K562 (cell line): ENCODE results near the gene PGP. TPM values are rescaled to one million over a fixed set of nuclear protein-coding genes. Genes with fewer than 3 reads are reported as not detected.

Source experiments
- ATF7 ChIP-seq: fragments of 450-650 bp; IDR thresholded peaks from 2 replicates; pipeline ENCODE4 v1.7.1; 2014; ENCODE audit warnings: mild to moderate bottlenecking, moderate library complexity
- CCNT2 ChIP-seq: IDR thresholded peaks from 2 replicates; pipeline ENCODE4 v1.6.1; 2011; ENCODE audit warnings: borderline replicate concordance, low read depth, mild to moderate bottlenecking, moderate library complexity, mixed read lengths, low read length; ENCODE audit not compliant: insufficient read length; ENCODE audit errors: extremely low read depth
- GTF2E2 ChIP-seq: fragments of 200-800 bp; sonication (Bioruptor generic); IDR thresholded peaks from 2 replicates; pipeline ENCODE4 v1.6.1; 2016; ENCODE audit warnings: missing genetic modification characterization, missing compliant biosample characterization
- HNRNPH1 ChIP-seq: fragments of 200-400 bp; formaldehyde crosslinking; optimal IDR thresholded peaks from 2 replicates; pipeline ENCODE3; 2017; ENCODE audit warnings: low read depth, mild to moderate bottlenecking, low read length, moderate library complexity
- RBM17 ChIP-seq: fragments of 200-400 bp; formaldehyde crosslinking; IDR thresholded peaks from 2 replicates; pipeline ENCODE4 v1.6.1; 2017; ENCODE audit warnings: low read depth, mild to moderate bottlenecking, low read length, borderline replicate concordance
- SMARCE1 ChIP-seq: fragments of 450-650 bp; IDR thresholded peaks from 2 replicates; pipeline ENCODE4 v1.7.1; 2016; ENCODE audit warnings: mild to moderate bottlenecking
- ZNF124 ChIP-seq: sonication (generic); formaldehyde crosslinking; IDR thresholded peaks from 2 replicates; pipeline ENCODE4 v1.8.1; 2022; ENCODE audit warnings: missing genetic modification reagents
- ZNF133 ChIP-seq: fragments of 250-450 bp; sonication (Bioruptor Pico); IDR thresholded peaks from 2 replicates; pipeline ENCODE4 v1.4.0; 2020; ENCODE audit warnings: mild to moderate bottlenecking
- ZNF41 ChIP-seq: fragments of 250-450 bp; sonication (Bioruptor Pico); conservative IDR thresholded peaks from 2 replicates; pipeline ENCODE4 v1.4.0; 2020; ENCODE audit warnings: mild to moderate bottlenecking
- ZNF668 ChIP-seq: fragments of 250-450 bp; sonication (Bioruptor Pico); IDR thresholded peaks from 2 replicates; pipeline ENCODE4 v1.8.0; 2022; ENCODE audit warnings: mild to moderate bottlenecking, inconsistent platforms
- polyA plus RNA-seq, 8 experiments: library from polyadenylated mRNA; depleted of rRNA in 4 of 8; stranded (reverse) in 5 of 8; unstranded in 3 of 8; fragments of >200 nt; fragmentation: Nextera tagmentation in 2 of 8; fragmentation: Illumina TruSeq in 1 of 8; extraction: Ambion mirVana in 2 of 8; extraction: Trizol in 1 of 8; gene quantifications; 2 replicates each; pipeline versions ENCODE4 v1.2.1 to v1.2.3, GENCODE V29; 2011 to 2014; ENCODE audit warnings: inconsistent platforms in 1 of 8, missing spikeins in 1 of 8
- total RNA-seq, 7 experiments: library from RNA; depleted of rRNA in 6 of 7; stranded (reverse); fragments of >200 nt in 6 of 7; fragmentation: Illumina TruSeq in 2 of 7; extraction: Trizol in 2 of 7; gene quantifications; 2 replicates each; pipeline versions ENCODE4 v1.2.1 to v1.2.3, GENCODE V29; 2011 to 2021; ENCODE audit warnings: low replicate concordance in 1 of 7
- TF ChIP-seq, protein P1 (sequence below): sonication (generic); formaldehyde crosslinking; IDR thresholded peaks from 2 replicates; pipeline ENCODE4 v1.8.0; 2022; ENCODE audit warnings: mild to moderate bottlenecking, missing genetic modification reagents
- TF ChIP-seq, protein P2 (sequence below): sonication (generic); formaldehyde crosslinking; IDR thresholded peaks from 2 replicates; pipeline ENCODE4 v1.8.0; 2023; ENCODE audit warnings: missing genetic modification reagents, mild to moderate bottlenecking, borderline replicate concordance
- TF ChIP-seq, protein P3 (sequence below): fragments of 450-650 bp; IDR thresholded peaks from 2 replicates; pipeline ENCODE4 v1.6.1; 2017; ENCODE audit warnings: mild to moderate bottlenecking, moderate library complexity
- TF ChIP-seq, protein P4 (sequence below): fragments of 250-450 bp; sonication (Bioruptor Pico); IDR thresholded peaks from 2 replicates; pipeline ENCODE4 v1.8.0; 2022; ENCODE audit warnings: inconsistent platforms

Gene PGP
- total and polyA plus RNA-seq, 9 of the 15 experiments (the other 6 are each of a cell fraction or from before 2014, with no cell fraction given): 1.1 to 57.6 (median 19.6) TPM

DNA sequence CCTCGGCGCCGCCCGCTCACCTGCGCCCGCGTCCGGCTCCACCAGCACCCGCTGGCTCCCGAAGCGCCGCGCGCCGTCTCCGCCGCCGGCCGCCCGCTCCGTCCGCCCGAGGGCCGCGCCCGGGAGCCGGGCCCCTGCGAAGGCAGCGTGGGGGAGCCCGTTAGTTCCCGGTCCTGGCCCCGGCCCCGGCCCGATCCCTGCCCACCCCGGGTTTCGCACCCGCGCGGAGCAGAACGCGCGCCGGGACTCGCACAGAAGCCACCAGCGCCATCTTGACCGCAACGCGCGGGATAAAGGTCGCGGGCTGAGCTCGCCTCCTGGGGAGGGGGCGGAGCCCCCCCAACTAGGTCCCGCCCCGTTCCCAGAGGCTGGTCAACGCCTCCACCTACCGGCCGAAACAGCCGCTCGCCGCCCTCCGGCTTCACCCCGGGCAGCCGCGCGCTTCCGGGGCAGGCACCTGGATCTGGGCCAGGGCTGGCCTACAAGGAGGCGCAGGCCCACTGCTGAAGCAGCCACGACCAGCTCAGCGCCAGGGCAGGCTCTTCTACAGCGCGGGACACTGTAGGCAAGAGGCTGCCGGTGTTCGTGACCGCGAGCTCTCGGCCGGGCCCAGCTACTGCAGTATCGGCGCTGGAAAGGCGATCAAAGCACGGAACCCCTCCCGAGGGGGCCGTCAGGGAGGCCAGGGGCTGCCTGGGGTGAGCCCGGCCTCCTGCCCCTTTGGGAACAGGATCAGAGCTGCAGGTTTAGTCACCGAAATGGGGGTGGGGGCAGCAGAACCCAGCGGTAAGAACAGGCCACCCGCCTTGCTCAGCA lies 36.9 kb upstream of the PGP start, which contains the start of gene ECI1 (continued):
- TF ChIP-seq, protein P1, sequence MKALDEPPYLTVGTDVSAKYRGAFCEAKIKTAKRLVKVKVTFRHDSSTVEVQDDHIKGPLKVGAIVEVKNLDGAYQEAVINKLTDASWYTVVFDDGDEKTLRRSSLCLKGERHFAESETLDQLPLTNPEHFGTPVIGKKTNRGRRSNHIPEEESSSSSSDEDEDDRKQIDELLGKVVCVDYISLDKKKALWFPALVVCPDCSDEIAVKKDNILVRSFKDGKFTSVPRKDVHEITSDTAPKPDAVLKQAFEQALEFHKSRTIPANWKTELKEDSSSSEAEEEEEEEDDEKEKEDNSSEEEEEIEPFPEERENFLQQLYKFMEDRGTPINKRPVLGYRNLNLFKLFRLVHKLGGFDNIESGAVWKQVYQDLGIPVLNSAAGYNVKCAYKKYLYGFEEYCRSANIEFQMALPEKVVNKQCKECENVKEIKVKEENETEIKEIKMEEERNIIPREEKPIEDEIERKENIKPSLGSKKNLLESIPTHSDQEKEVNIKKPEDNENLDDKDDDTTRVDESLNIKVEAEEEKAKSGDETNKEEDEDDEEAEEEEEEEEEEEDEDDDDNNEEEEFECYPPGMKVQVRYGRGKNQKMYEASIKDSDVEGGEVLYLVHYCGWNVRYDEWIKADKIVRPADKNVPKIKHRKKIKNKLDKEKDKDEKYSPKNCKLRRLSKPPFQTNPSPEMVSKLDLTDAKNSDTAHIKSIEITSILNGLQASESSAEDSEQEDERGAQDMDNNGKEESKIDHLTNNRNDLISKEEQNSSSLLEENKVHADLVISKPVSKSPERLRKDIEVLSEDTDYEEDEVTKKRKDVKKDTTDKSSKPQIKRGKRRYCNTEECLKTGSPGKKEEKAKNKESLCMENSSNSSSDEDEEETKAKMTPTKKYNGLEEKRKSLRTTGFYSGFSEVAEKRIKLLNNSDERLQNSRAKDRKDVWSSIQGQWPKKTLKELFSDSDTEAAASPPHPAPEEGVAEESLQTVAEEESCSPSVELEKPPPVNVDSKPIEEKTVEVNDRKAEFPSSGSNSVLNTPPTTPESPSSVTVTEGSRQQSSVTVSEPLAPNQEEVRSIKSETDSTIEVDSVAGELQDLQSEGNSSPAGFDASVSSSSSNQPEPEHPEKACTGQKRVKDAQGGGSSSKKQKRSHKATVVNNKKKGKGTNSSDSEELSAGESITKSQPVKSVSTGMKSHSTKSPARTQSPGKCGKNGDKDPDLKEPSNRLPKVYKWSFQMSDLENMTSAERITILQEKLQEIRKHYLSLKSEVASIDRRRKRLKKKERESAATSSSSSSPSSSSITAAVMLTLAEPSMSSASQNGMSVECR (CRISPR knock-in tag): peak; percentile 38; the same call in 1 of the 2 replicates
- TF ChIP-seq ZNF124 (no peak), ATF7 (peak; percentile 80), RBM17 (no peak), ZNF668 (CRISPR knock-in tag) (no peak), GTF2E2 (peak; percentile 88; the same call in 1 of the 2 replicates), ZNF133 (CRISPR knock-in tag) (no peak), SMARCE1 (no peak), CCNT2 (peak; percentile 91), ZNF41 (CRISPR knock-in tag) (no peak), HNRNPH1 (no peak)
- TF ChIP-seq, protein P2, sequence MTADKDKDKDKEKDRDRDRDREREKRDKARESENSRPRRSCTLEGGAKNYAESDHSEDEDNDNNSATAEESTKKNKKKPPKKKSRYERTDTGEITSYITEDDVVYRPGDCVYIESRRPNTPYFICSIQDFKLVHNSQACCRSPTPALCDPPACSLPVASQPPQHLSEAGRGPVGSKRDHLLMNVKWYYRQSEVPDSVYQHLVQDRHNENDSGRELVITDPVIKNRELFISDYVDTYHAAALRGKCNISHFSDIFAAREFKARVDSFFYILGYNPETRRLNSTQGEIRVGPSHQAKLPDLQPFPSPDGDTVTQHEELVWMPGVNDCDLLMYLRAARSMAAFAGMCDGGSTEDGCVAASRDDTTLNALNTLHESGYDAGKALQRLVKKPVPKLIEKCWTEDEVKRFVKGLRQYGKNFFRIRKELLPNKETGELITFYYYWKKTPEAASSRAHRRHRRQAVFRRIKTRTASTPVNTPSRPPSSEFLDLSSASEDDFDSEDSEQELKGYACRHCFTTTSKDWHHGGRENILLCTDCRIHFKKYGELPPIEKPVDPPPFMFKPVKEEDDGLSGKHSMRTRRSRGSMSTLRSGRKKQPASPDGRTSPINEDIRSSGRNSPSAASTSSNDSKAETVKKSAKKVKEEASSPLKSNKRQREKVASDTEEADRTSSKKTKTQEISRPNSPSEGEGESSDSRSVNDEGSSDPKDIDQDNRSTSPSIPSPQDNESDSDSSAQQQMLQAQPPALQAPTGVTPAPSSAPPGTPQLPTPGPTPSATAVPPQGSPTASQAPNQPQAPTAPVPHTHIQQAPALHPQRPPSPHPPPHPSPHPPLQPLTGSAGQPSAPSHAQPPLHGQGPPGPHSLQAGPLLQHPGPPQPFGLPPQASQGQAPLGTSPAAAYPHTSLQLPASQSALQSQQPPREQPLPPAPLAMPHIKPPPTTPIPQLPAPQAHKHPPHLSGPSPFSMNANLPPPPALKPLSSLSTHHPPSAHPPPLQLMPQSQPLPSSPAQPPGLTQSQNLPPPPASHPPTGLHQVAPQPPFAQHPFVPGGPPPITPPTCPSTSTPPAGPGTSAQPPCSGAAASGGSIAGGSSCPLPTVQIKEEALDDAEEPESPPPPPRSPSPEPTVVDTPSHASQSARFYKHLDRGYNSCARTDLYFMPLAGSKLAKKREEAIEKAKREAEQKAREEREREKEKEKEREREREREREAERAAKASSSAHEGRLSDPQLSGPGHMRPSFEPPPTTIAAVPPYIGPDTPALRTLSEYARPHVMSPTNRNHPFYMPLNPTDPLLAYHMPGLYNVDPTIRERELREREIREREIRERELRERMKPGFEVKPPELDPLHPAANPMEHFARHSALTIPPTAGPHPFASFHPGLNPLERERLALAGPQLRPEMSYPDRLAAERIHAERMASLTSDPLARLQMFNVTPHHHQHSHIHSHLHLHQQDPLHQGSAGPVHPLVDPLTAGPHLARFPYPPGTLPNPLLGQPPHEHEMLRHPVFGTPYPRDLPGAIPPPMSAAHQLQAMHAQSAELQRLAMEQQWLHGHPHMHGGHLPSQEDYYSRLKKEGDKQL (CRISPR knock-in tag): no peak
- TF ChIP-seq, protein P3, sequence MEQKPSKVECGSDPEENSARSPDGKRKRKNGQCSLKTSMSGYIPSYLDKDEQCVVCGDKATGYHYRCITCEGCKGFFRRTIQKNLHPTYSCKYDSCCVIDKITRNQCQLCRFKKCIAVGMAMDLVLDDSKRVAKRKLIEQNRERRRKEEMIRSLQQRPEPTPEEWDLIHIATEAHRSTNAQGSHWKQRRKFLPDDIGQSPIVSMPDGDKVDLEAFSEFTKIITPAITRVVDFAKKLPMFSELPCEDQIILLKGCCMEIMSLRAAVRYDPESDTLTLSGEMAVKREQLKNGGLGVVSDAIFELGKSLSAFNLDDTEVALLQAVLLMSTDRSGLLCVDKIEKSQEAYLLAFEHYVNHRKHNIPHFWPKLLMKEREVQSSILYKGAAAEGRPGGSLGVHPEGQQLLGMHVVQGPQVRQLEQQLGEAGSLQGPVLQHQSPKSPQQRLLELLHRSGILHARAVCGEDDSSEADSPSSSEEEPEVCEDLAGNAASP: no peak
- TF ChIP-seq, protein P4, sequence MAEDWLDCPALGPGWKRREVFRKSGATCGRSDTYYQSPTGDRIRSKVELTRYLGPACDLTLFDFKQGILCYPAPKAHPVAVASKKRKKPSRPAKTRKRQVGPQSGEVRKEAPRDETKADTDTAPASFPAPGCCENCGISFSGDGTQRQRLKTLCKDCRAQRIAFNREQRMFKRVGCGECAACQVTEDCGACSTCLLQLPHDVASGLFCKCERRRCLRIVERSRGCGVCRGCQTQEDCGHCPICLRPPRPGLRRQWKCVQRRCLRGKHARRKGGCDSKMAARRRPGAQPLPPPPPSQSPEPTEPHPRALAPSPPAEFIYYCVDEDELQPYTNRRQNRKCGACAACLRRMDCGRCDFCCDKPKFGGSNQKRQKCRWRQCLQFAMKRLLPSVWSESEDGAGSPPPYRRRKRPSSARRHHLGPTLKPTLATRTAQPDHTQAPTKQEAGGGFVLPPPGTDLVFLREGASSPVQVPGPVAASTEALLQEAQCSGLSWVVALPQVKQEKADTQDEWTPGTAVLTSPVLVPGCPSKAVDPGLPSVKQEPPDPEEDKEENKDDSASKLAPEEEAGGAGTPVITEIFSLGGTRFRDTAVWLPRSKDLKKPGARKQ (CRISPR knock-in tag): no peak
